Thyroid gland (tissue), 4 donors: ENCODE measurements around the gene TTC33. TPM values are rescaled to one million over a fixed set of nuclear protein-coding genes. Genes with fewer than 3 reads are reported as not detected.

Experiments used
- DNase-seq, 2 donors: peaks; one replicate each; pipeline ENCODE4 v3.0.0-alpha.2; 2019
- H3K27ac ChIP-seq, 3 donors: fragments of 200-600 bp; sonication (generic); 1 replicate in 2 of 3; 2 replicates in 1 of 3; pipeline ENCODE4 v1.5.1; 2016 to 2019; ENCODE audit warnings: mild to moderate bottlenecking in 1 of 3, moderate library complexity in 1 of 3
- H3K27me3 ChIP-seq: fragments of 200-600 bp; sonication (generic); one replicate; pipeline ENCODE4 v1.5.1; 2019
- H3K36me3 ChIP-seq, 2 donors: fragments of 200-600 bp; sonication (generic); one replicate each; pipeline ENCODE4 v1.5.1; 2016 to 2019
- H3K4me1 ChIP-seq, 2 donors: fragments of 200-600 bp; sonication (generic); one replicate each; pipeline ENCODE4 v1.5.1; 2017 to 2019
- H3K4me3 ChIP-seq, 3 donors: fragments of 200-600 bp; sonication (generic); replicated peaks in 1 of 3; 1 replicate in 2 of 3; 2 replicates in 1 of 3; pipeline ENCODE4 v1.5.1; 2016; ENCODE audit warnings: mild to moderate bottlenecking in 1 of 3
- H3K9me3 ChIP-seq: fragments of 200-600 bp; sonication (generic); one replicate; pipeline ENCODE4 v1.5.1; 2017
- CTCF ChIP-seq, 6 experiments: fragments of 200-600 bp in 3 of 6; fragments of 450-650 bp in 3 of 6; sonication (generic) in 3 of 6; IDR thresholded peaks; one replicate each; pipeline ENCODE4 v1.5.1; 2016 to 2019; ENCODE audit warnings: antibody characterized with exemption in 6 of 6, mild to moderate bottlenecking in 2 of 6, inconsistent platforms in 1 of 6, moderate library complexity in 1 of 6
- POLR2A ChIP-seq, 2 donors: fragments of 450-650 bp; IDR thresholded peaks; one replicate each; pipeline ENCODE4 v1.6.1; 2017; ENCODE audit warnings: antibody characterized with exemption in 2 of 2, mild to moderate bottlenecking in 2 of 2, moderate library complexity in 1 of 2
- WGBS, 2 donors: methylation state at CpG; one replicate each; pipeline ENCODE4 v1.1.5; 2017; 5-methylcytosine and 5-hydroxymethylcytosine counted together
- intact Hi-C: fragments of 100-400 bp; cut with DNase I; formaldehyde crosslinking; loops from one replicate; pipeline ENCODE4 v1.15.1; 2023
- total RNA-seq, 4 donors: library from RNA; depleted of rRNA; stranded (reverse); fragments of >200 nt; gene quantifications; one replicate each; pipeline ENCODE4 v1.2.3, GENCODE V29; 2016

The TTC33 gene
- total RNA-seq, 4 donors from 2014 or later: 18.7 to 35.2 (median 24.9) TPM

GRCh38 chr5:40654377-40654991, 101.3 kb downstream of the TTC33 start:
- no peaks in the 10 kb centered on the region for H3K9me3 ChIP-seq
- no peaks in the 10 kb centered on the region for H3K4me1 ChIP-seq
- no peak overlapping the region for H3K27ac ChIP-seq
- no peaks in the 10 kb centered on the region for H3K36me3 ChIP-seq
- DNase-seq: no peak
- H3K27me3 ChIP-seq: no peaks in the 10 kb centered on the region
- WGBS, 2 donors: 86 to 88% methylated on average over 4 of the region's 4 CpGs
- intact Hi-C loops: no loop called here
- H3K4me3 ChIP-seq: no peak overlapping the region
- no peak for TF ChIP-seq POLR2A (IDR thresholded peaks at IDR 0.05)
- no peak for TF ChIP-seq CTCF (IDR thresholded peaks at IDR 0.05)

- Histone ChIP-seq H3K9me3 (no peaks in the 10 kb centered on the region), H3K4me1 (no peaks in the 10 kb centered on the region), H3K4me3 (no peak overlapping the region), H3K27me3 (no peaks in the 10 kb centered on the region), H3K36me3 (no peaks in the 10 kb centered on the region), H3K27ac (no peak overlapping the region)
- intact Hi-C loops: no loop called here
- WGBS, 2 donors: 60 to 68% methylated on average over 4 of the region's 4 CpGs
- DNase-seq: no peak
- no peak for TF ChIP-seq CTCF (IDR thresholded peaks at IDR 0.05)
- no peak for TF ChIP-seq POLR2A (IDR thresholded peaks at IDR 0.05)
Observed at GRCh38 chr5:40653221-40654022, 102.3 kb downstream of the TTC33 start.

- intact Hi-C loops: no loop called here
- Histone ChIP-seq H3K36me3 (no peaks in the 10 kb centered on the region), H3K27me3 (no peaks in the 10 kb centered on the region), H3K27ac (no peak overlapping the region), H3K4me1 (no peaks in the 10 kb centered on the region), H3K4me3 (no peak overlapping the region), H3K9me3 (no peaks in the 10 kb centered on the region)
- DNase-seq: no peak
- WGBS, 2 donors: 79 to 85% methylated on average over 6 to 8 of the region's 8 CpGs
- no peak for TF ChIP-seq CTCF (IDR thresholded peaks at IDR 0.05)
- TF ChIP-seq POLR2A (IDR thresholded peaks at IDR 0.05): no peak
Observed at GRCh38 chr5:40652441-40653220, 103.1 kb downstream of the TTC33 start.

- Histone ChIP-seq H3K27ac (no peak overlapping the region), H3K4me3 (no peak overlapping the region), H3K9me3 (no peaks in the 10 kb centered on the region), H3K27me3 (no peaks in the 10 kb centered on the region), H3K4me1 (no peaks in the 10 kb centered on the region), H3K36me3 (no peaks in the 10 kb centered on the region)
- intact Hi-C loops: no loop called here
- WGBS, 2 donors: 98% methylated on average over 3 of the region's 3 CpGs
- no peak for TF ChIP-seq CTCF (IDR thresholded peaks at IDR 0.05)
- no peak for TF ChIP-seq POLR2A (IDR thresholded peaks at IDR 0.05)
- DNase-seq: no peak
Observed at GRCh38 chr5:40651201-40651600, 104.6 kb downstream of the TTC33 start.
